Right lobe of liver (tissue), 4 donors: Measurements from ENCODE around the gene GALNT7.

ENCODE experiments used
- CTCF ChIP-seq, 4 donors: fragments of 200-600 bp in 3 of 4; fragments of 450-650 bp in 1 of 4; IDR thresholded peaks; one replicate each; pipeline versions ENCODE4 v1.5.1 to v1.8.0; 2016 to 2022; ENCODE audit warnings: antibody characterized with exemption in 4 of 4, mild to moderate bottlenecking in 2 of 4
- POLR2A ChIP-seq: fragments of 450-650 bp; IDR thresholded peaks from one replicate; pipeline ENCODE4 v1.6.1; 2017; ENCODE audit warnings: antibody characterized with exemption, mild to moderate bottlenecking
- donor health status: DM: no; HTN: no; CAD: no.
- donor health status: DM: no; HTN: no; CAD: no.
- donor health status: DM: no; HTN: yes; CAD: no.

DNA sequence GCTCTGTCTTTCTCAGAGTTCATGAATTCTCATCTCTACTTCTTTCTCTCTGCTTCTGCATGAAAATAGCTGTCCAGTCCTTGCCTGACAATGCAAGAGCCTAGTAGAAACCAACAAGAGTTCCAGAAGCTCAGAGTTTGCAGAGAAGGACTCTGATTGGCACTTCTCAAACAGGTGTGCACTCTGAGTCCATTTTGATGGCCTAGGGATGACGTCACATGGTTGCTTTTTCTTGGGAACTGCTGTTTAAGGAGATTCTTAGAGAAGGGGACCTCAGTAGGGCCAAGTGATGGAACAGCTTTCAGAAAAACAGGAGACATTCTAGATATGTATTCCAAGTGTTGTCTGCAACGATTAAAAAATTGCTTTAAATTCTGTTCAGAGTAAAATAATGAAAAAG lies 108.7 kb downstream of the GALNT7 start:
- TF ChIP-seq CTCF (IDR thresholded peaks at IDR 0.05) (no peak), POLR2A (no peak)
